NCI-H146 treated with DMSO at 0.1 percent for 48 hours (cell line): Measurements from ENCODE around the gene LYZL4.

Source experiments
- DNase-seq: peaks from one replicate; lab custom pipeline; 2025; ENCODE audit not compliant: unreplicated experiment; lab: John Stamatoyannopoulos, UW

Gene LYZL4

GRCh38 chr3:42428830-42429229 lies 18.4 kb upstream of the LYZL4 start:
- no peak for DNase-seq

- no peak for DNase-seq
Observed at GRCh38 chr3:42425736-42426407, 15.5 kb upstream of the LYZL4 start.

GRCh38 chr3:42424911-42425310 lies 14.5 kb upstream of the LYZL4 start:
- DNase-seq, result no peak

GRCh38 chr3:42421818-42422796 lies 11.7 kb upstream of the LYZL4 start:
- no peak for DNase-seq

GRCh38 chr3:42419563-42419962 lies 9.2 kb upstream of the LYZL4 start:
- DNase-seq, result no peak

- DNase-seq, result no peak
Observed at GRCh38 chr3:42412526-42413155, 2.2 kb upstream of the LYZL4 start.

- no peak for DNase-seq
Observed at GRCh38 chr3:42411429-42411828, 1.0 kb upstream of the LYZL4 start.

GRCh38 chr3:42408156-42408555 lies 2.3 kb downstream of the LYZL4 start:
- no peak for DNase-seq

- DNase-seq, result no peak
Observed at GRCh38 chr3:42406727-42407450, 3.5 kb downstream of the LYZL4 start.

- DNase-seq, result no peak
Observed at GRCh38 chr3:42405857-42406256, 4.6 kb downstream of the LYZL4 start.

GRCh38 chr3:42403737-42404136 lies 6.7 kb downstream of the LYZL4 start:
- no peak for DNase-seq

- DNase-seq, result no peak
Observed at GRCh38 chr3:42402394-42403096, 7.9 kb downstream of the LYZL4 start.

- DNase-seq, result no peak
Observed at GRCh38 chr3:42398080-42398479, 12.3 kb downstream of the LYZL4 start.

GRCh38 chr3:42397644-42398043 lies 12.8 kb downstream of the LYZL4 start:
- no peak for DNase-seq

- no peak for DNase-seq
Observed at GRCh38 chr3:42394579-42395288, 15.7 kb downstream of the LYZL4 start.

- DNase-seq, result no peak
Observed at GRCh38 chr3:42387802-42388651, 22.4 kb downstream of the LYZL4 start.

GRCh38 chr3:42381551-42382082 lies 28.8 kb downstream of the LYZL4 start:
- DNase-seq, result no peak

- DNase-seq, result no peak
Observed at GRCh38 chr3:42377681-42378080, 32.7 kb downstream of the LYZL4 start.

- no peak for DNase-seq
Observed at GRCh38 chr3:42376344-42376798, 34.0 kb downstream of the LYZL4 start.
